Vagina (tissue), 2 donors: Measurements from ENCODE around the gene GJD2. TPM values are rescaled to one million over a fixed set of nuclear protein-coding genes. Genes with fewer than 3 reads are reported as not detected.

Source experiments
- DNase-seq, 2 donors: peaks; one replicate each; pipeline ENCODE4 v3.0.0-alpha.2; 2017; ENCODE audit errors: extremely low spot score in 2 of 2
- H3K27ac ChIP-seq: fragments of 200-600 bp; sonication (generic); one replicate; pipeline ENCODE4 v1.5.1; 2019
- H3K27me3 ChIP-seq: fragments of 200-600 bp; sonication (generic); one replicate; pipeline ENCODE4 v1.5.1; 2019
- H3K36me3 ChIP-seq, 2 donors: fragments of 200-600 bp; sonication (generic); one replicate each; pipeline ENCODE4 v1.5.1; 2017 to 2019
- H3K4me1 ChIP-seq: fragments of 200-600 bp; sonication (generic); one replicate; pipeline ENCODE4 v1.5.1; 2019
- H3K4me3 ChIP-seq, 2 donors: fragments of 200-600 bp; sonication (generic); 1 replicate in 1 of 2; 2 replicates in 1 of 2; pipeline ENCODE4 v1.5.1; 2016 to 2019
- H3K9me3 ChIP-seq: fragments of 200-600 bp; sonication (generic); one replicate; pipeline ENCODE4 v1.5.1; 2019
- CTCF ChIP-seq, 3 experiments: fragments of 450-650 bp in 2 of 3; fragments of 200-600 bp in 1 of 3; sonication (generic) in 1 of 3; IDR thresholded peaks; one replicate each; pipeline ENCODE4 v1.5.1; 2017 to 2019; ENCODE audit warnings: antibody characterized with exemption in 3 of 3, mild to moderate bottlenecking in 2 of 3, moderate library complexity in 2 of 3
- POLR2A ChIP-seq, 2 donors: fragments of 450-650 bp; IDR thresholded peaks; one replicate each; pipeline ENCODE4 v1.6.1; 2017; ENCODE audit warnings: antibody characterized with exemption in 2 of 2, mild to moderate bottlenecking in 2 of 2, moderate library complexity in 2 of 2
- POLR2AphosphoS5 ChIP-seq, 2 donors: sonication (generic); formaldehyde crosslinking; IDR thresholded peaks; one replicate each; pipeline ENCODE4 v1.9.0; 2017; ENCODE audit warnings: antibody characterized with exemption in 2 of 2, mild to moderate bottlenecking in 2 of 2, low read depth in 1 of 2; ENCODE audit not compliant: insufficient read depth in 1 of 2
- intact Hi-C: fragments of 100-400 bp; cut with DNase I; formaldehyde crosslinking; loops from one replicate; pipeline ENCODE4 v1.15.1; 2023
- total RNA-seq: library from RNA; depleted of rRNA; stranded (reverse); fragments of >200 nt; gene quantifications from one replicate; pipeline ENCODE4 v1.2.3, GENCODE V29; 2016

The GJD2 gene
- total RNA-seq, 1 donor from 2014 or later = not detected

DNA sequence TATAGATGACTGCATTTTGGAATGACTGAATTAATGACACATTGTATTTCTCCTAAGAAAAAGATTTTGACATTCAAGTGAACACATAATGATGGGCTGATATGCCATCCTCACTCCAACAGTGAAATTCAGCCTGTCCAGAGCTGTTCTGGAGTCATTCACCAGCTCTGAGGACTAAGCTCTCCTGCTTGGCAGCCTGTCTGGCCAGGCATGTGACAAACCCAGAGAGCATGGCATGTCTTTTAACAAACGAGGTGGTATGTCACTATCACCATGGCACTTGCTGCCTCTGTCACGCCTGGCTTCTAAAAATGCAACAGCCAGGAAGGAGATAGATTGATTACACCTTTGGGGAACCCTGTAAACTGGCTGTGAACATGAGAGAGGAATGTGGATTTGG lies 39.1 kb upstream of the GJD2 start:
- Histone ChIP-seq H3K27ac (no peak overlapping the region), H3K9me3 (no peaks in the 10 kb centered on the region), H3K4me3 (no peak overlapping the region), H3K36me3 (no peaks in the 10 kb centered on the region), H3K4me1 (no peaks in the 10 kb centered on the region), H3K27me3 (no peaks in the 10 kb centered on the region)
- intact Hi-C loops = no loop called here
- TF ChIP-seq CTCF (IDR thresholded peaks at IDR 0.05) (no peak), POLR2AphosphoS5 (IDR thresholded peaks at IDR 0.05; ENCODE audit: insufficient read depth in 1 of 2, low read depth in 1 of 2) (no peak), POLR2A (IDR thresholded peaks at IDR 0.05) (no peak)
- DNase-seq = no peak

GRCh38 chr15:34793071-34793470 lies 38.3 kb upstream of the GJD2 start:
- Histone ChIP-seq H3K4me1 (no peaks in the 10 kb centered on the region), H3K27ac (no peak overlapping the region), H3K27me3 (no peaks in the 10 kb centered on the region), H3K9me3 (no peaks in the 10 kb centered on the region), H3K4me3 (no peak overlapping the region), H3K36me3 (no peaks in the 10 kb centered on the region)
- TF ChIP-seq POLR2A (IDR thresholded peaks at IDR 0.05) = no peak
- TF ChIP-seq CTCF (IDR thresholded peaks at IDR 0.05) = no peak
- intact Hi-C loops = no loop called here
- DNase-seq = no peak

DNA sequence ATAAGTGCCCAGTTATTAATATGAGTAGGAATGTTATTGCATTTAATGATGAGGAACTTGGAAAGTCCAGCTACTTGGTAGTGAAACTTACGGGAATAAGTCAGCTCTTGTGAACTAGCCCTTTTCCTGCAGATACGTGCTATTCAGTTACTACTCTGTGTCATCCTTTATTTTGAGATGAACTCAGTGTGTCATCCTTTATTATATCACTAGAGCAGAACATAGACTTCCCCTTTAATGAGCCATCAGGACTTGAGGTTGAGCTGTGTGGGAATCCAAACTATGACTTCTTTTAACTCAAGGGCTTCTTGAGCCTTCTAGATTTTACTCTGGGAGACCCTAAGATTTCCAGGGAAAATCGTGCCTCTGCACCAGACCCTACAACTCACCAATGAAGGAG lies 36.9 kb upstream of the GJD2 start:
- intact Hi-C loops = no loop called here
- H3K27ac ChIP-seq = no peak overlapping the region
- H3K27me3 ChIP-seq = no peaks in the 10 kb centered on the region
- no peaks in the 10 kb centered on the region for H3K36me3 ChIP-seq
- no peak for TF ChIP-seq POLR2AphosphoS5 (IDR thresholded peaks at IDR 0.05; ENCODE audit: insufficient read depth in 1 of 2, low read depth in 1 of 2)
- no peak for TF ChIP-seq POLR2A (IDR thresholded peaks at IDR 0.05)
- no peak for TF ChIP-seq CTCF (IDR thresholded peaks at IDR 0.05)
- DNase-seq = no peak
- H3K9me3 ChIP-seq = no peaks in the 10 kb centered on the region
- no peaks in the 10 kb centered on the region for H3K4me1 ChIP-seq
- no peak overlapping the region for H3K4me3 ChIP-seq

GRCh38 chr15:34790121-34790520 lies 35.3 kb upstream of the GJD2 start:
- no peak for DNase-seq
- intact Hi-C loops = no loop called here
- H3K9me3 ChIP-seq = no peaks in the 10 kb centered on the region
- H3K27ac ChIP-seq = no peak overlapping the region
- TF ChIP-seq POLR2A (IDR thresholded peaks at IDR 0.05) (no peak), CTCF (IDR thresholded peaks at IDR 0.05) (no peak), POLR2AphosphoS5 (IDR thresholded peaks at IDR 0.05; ENCODE audit: insufficient read depth in 1 of 2, low read depth in 1 of 2) (no peak)
- no peaks in the 10 kb centered on the region for H3K27me3 ChIP-seq
- no peak overlapping the region for H3K4me3 ChIP-seq
- no peaks in the 10 kb centered on the region for H3K4me1 ChIP-seq
- H3K36me3 ChIP-seq = no peaks in the 10 kb centered on the region

DNA sequence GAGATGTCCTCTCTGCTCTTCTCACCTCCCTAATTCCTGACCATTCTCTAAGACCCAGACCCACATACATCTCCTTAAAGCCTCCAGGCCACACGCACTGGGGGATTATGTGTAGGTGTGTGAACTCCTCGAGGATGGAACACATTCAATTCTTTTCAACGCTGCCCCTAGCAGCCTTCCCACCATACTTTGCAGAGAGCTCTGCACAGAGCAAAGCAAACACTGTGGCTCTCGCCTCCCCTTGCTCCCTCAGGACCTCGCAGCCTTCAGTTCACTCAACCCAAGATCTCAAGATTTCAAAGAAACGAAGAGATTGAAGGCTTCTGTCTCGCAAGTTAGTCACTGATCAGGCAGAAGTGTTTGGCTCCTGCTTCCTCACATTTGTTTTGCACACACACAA lies 34.5 kb upstream of the GJD2 start:
- Histone ChIP-seq H3K36me3 (no peaks in the 10 kb centered on the region), H3K9me3 (no peaks in the 10 kb centered on the region), H3K4me3 (no peak overlapping the region), H3K4me1 (no peaks in the 10 kb centered on the region), H3K27me3 (no peaks in the 10 kb centered on the region), H3K27ac (no peak overlapping the region)
- intact Hi-C loops = no loop called here
- TF ChIP-seq CTCF (IDR thresholded peaks at IDR 0.05) (no peak), POLR2AphosphoS5 (IDR thresholded peaks at IDR 0.05; ENCODE audit: insufficient read depth in 1 of 2, low read depth in 1 of 2) (no peak), POLR2A (IDR thresholded peaks at IDR 0.05) (no peak)
- DNase-seq = no peak
